ENCODE data around the gene SRRM4.

- no peak for TF ChIP-seq CTCF (IDR thresholded peaks at IDR 0.05)
- no peak for TF ChIP-seq POLR2A (IDR thresholded peaks at IDR 0.05)
Measured at GRCh38 chr12:119082016-119082415, 100.7 kb downstream of the SRRM4 start.
